HG02763 (cell line): ENCODE data around the gene POLR1G.

ENCODE experiments used
- ATAC-seq: cut with Tn5 transposase; IDR thresholded peaks from one replicate; pipeline ENCODE4 v1.9.1; 2021; ENCODE audit warnings: mild to moderate bottlenecking, moderate library complexity; ENCODE audit not compliant: unreplicated experiment

The POLR1G gene

GRCh38 chr19:45443462-45444317 is 37.2 kb downstream of the POLR1G start:
- ATAC-seq: no peak

GRCh38 chr19:45444318-45445041 is 38.0 kb downstream of the POLR1G start:
- peak; percentile 55 for ATAC-seq

GRCh38 chr19:45445139-45445538 is 38.7 kb downstream of the POLR1G start:
- no peak for ATAC-seq

GRCh38 chr19:45446295-45446694 is 39.9 kb downstream of the POLR1G start:
- ATAC-seq: no peak

GRCh38 chr19:45446944-45447343 is 40.5 kb downstream of the POLR1G start:
- ATAC-seq: no peak

- no peak for ATAC-seq
Observed at GRCh38 chr19:45448425-45448756, 41.9 kb downstream of the POLR1G start.

GRCh38 chr19:45448887-45449299 is 42.4 kb downstream of the POLR1G start:
- ATAC-seq: no peak

GRCh38 chr19:45450012-45450333 is 43.5 kb downstream of the POLR1G start:
- ATAC-seq: no peak

- no peak for ATAC-seq
Observed at GRCh38 chr19:45451131-45451849, 44.8 kb downstream of the POLR1G start.

- ATAC-seq: no peak
Observed at GRCh38 chr19:45451850-45452387, 45.5 kb downstream of the POLR1G start.

GRCh38 chr19:45455707-45456499 is 49.5 kb downstream of the POLR1G start:
- ATAC-seq: no peak

GRCh38 chr19:45456500-45456815 is 50.0 kb downstream of the POLR1G start:
- ATAC-seq: no peak

GRCh38 chr19:45457776-45458175 is 51.3 kb downstream of the POLR1G start:
- ATAC-seq: no peak
